ENCODE measurements around the gene ATF7.
"Not testable (repeated sequence)": the region's sequence is repeated elsewhere in the genome, so short reads cannot be mapped to it uniquely, and the experiment has no call there.

ATF7 gene

GRCh38 chr12:53499266-53500141 lies 126.7 kb downstream of the ATF7 start, which contains the start of gene MAP3K12:
Gene MAP3K12, minus strand, starts transcription at chr12:53499458. Its CDS starts 12,067 bp downstream, at chr12:53487391.
- peak; percentile 90 for DNase-seq

DNA sequence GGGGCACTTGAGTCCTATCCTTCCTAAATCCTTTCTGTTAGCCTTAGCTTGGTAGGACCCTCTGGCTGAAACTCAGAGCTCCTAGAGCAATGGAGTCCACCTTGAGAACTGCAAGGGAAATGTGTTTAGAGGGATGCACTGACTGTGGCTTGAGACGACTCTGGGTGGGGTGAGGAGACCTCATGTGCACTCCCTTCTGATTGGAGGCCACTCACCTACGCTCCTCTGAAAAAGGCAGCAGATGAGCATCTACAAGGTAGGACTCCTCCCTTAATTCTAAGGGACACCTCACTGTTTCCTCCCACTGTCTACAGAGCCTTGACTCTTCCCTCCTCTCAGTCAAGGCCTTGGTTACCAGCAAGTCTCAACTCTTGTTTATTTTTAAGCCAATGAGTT lies 127.9 kb downstream of the ATF7 start:
- DNase-seq = no peak

GRCh38 chr12:53497461-53497860 lies 128.7 kb downstream of the ATF7 start:
- no peak for DNase-seq

DNA sequence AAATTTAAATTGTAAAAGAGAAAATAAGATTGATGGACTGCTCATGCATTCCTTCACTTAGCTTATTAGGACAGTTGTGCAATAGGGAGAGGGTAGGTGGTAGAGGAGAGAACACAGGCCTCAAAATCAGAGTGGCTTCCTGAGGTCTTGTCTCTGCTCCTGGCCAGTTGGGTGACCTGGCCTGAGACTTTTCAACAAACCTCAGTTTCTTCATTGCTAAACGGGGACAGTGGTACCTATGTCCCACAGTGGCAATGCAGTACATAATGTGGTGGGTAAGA lies 129.5 kb downstream of the ATF7 start:
- no peak for DNase-seq

DNA sequence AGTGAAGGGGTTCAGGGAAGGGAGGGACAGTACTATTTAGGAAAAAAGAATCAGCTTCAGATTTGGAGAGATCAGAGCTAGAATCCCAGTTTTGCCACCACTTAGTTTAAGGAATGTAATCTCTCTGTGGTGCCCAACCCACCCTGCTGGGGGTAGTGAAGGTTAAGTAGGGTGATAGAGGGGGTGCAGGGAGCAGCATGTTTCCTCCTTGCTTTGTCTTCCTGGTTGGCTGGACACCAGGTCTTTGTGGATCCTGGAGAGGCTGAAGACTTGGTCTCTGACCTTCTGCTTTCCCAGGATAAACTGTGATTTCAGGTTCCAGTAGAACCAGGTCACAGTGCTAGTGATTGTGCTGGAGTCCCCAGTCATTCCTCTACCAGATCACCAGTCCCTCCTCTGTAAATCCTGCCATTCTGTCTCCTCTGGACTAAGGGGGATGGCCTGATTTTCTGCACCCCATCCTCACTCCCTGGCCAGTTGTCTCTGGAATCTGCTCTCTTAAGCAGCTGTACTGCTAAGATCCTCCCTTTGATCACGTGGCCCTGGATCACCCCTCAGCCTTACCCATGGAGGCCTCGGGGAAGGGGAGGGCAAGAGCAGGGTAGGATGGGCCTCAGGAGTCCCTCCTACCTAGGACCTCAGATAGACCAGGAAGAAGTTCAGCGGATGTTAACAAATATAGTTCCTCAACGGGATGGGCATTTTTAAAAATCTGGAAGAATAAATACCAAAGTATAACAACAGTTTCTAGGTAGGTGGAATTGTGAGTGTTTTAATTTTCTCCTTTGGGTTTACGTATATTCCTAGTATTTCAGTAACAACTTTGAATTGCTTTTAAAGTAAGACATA lies 130.1 kb downstream of the ATF7 start:
- no peak for DNase-seq

GRCh38 chr12:53493610-53494391 lies 132.4 kb downstream of the ATF7 start:
- no peak for DNase-seq

DNA sequence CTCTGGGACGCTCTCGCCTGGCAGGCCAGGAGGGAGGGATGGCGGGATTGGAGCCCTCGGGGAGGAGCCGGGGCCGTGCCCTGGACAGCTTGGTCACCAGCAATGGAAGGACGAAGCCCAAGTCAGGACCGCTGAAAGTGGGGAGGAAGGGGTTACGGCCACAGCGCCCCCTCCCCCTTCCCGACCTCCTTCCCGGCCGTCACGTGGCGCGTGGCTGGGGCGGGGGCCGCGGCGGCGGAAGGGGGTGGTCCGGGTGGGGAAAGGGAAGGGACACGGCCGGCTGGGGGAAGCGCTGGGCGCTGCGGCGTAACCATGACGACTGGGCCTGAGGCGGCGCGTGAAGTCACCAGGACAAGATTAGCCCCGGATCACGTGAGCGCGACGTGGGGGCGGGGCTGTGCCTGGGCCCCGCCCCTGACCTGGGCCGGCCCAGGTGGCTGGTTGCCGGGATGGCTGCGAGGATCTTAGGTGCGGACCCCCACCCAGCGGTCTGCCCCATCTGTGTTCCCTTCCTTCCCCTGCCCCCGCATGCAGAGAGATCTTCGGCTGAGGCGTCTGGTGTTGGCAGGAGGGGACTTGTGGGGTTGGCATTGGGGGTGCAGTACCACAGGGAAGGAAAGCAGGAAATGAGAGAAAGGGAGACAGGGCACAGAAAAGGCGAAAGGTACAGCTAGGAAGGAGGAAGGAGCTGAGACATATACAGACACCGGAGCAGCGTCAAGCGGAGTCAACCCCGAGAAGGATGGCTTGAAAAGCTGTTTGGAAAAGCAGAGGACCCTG lies 133.2 kb downstream of the ATF7 start:
- peak; percentile 93 for DNase-seq

DNA sequence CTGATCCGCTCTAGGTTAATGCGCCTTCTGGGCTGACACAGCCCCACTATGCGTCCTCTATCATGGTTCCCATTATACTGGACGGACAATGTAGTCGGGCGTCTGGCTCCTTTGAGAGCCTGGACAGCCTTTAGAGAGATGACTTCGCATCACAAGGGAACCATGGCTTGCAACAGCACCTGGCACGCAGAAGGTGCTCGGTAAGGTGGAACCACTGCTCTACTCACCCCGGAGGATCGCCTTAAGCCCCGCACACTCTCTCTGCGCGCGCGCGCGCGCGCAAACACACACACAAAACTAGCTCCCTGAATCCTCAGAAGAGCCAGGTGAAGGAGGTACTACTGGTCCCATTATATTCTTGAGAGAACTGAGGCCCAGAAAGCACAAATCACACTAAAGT lies 134.0 kb downstream of the ATF7 start:
- DNase-seq = no peak

DNA sequence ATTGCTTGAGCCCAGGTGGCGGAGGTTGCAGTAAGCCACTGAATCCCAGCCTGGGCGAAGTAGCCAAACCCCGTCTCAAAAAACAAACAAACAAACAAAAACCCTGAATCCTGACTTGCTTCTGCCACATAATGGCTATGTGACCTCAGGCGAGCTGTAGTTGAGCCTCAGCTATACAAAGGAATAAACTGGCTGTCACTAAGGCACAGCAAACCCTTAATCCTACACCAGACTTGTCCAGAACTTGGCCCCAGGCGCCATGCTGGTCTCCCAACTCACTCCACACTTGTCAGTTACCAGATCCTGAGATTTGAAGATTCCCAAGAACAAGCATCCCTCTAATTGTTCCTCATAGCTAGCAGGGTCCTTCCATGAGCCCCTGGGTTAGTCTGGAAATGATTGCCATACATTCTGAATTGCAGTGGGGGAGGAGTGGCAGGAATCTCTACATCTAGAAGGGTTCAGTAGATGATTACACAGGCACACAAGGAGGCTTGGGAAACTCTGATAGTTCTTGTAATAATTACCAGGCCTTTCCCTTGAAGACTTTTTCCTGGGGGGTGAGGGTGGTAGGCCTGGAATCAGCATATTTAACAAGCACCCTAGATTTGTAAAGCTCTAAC lies 136.8 kb downstream of the ATF7 start:
- no peak for DNase-seq

- no peak for DNase-seq
Measured at GRCh38 chr12:53486736-53487487, 139.3 kb downstream of the ATF7 start.

DNA sequence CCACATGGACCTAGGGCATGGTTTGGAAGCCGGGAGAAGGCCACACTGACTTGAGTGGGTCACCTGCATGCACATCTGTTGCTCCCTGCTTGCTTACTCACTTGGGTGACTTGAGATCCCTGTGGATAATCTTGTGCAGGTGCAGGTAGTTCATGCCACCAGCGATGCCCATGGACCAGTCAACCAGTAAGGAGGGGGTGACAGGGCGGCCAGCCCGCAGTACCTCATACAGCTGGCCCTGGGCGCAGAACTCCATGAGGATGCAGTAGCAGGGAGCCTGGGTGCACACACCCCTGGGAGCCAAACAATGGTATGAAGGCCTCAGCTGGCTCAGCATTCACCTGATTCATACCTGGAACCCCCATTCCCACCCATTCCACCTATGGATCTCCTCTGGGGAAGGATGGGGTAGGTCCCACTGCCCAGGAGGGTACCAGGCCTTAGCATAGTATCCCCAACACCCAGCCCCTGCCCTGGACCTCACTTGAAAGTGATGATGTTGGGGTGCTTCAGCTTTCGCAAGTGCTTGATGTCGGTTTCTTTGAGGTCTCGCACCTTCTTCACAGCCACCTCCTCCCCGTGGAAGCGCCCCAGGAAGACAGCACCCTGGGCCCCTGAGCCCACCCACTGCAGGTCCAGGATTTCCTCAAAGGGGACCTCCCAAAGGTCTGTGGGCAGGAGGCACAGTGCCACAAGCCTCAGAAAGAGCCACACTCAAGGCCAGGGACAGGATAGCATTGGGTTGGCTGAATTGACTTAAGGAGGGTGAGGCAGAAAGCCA lies 140.0 kb downstream of the ATF7 start:
- DNase-seq = no peak

GRCh38 chr12:53484686-53485575 lies 141.3 kb downstream of the ATF7 start:
- DNase-seq = no peak

- DNase-seq = no peak
Measured at GRCh38 chr12:53483979-53484377, 142.2 kb downstream of the ATF7 start.

DNA sequence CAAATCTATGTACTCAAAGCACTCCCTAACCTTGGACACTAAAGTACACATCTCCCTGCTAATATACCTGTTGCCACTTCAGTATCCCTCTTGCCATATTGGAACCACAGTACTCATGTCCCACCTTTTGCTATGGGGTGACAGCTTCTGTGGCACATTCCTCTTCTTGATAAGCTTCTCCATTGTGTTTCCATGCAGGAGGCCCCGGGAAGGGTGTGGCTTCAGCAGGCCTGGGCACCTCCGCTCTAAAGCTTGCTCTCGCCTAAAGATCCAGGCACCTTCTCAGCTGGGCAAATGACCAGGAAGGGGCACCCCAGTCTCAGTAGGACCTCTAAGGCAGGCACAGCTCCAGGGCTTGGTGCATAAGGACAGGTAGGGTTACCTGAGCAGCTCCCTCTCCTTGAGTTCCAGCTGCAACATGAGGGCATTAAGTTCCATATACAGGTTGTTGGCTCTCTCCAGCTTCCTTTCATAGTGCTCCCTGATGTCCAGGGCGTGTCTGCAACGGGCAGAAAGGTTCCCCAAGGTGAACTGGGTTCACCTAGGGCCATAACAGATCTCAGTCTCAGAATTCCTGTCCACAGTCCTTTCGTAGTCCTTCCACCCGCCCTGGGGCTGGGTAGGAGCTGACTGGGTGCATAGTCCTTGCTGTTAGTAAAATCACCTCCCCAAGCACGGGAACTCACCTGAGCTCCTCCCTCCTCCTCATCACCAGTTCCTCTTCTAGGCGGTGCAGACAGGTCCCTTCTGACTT lies 142.8 kb downstream of the ATF7 start:
- no peak for DNase-seq

- DNase-seq = no peak
Measured at GRCh38 chr12:53482626-53483168, 143.5 kb downstream of the ATF7 start.

- DNase-seq = no peak
Measured at GRCh38 chr12:53481939-53482586, 144.1 kb downstream of the ATF7 start.

DNA sequence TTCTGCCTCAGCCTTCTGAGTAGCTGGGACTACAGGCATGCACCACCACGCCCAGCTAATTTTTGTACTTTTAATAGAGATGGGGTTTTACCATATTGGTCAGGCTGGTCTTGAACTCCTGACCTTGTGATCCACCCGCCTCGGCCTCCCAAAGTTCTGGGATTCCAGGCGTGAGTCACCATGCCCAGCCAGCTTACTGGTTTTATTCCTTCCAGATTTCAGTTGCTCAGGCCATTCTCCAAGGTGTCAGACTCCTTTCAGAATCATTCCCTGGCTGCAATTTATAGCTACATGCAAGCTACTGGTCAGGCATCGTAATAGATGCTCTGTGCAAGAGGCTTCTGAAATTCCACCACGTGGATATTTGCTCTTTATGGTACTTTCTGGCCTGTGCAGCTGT lies 144.7 kb downstream of the ATF7 start:
- not testable (repeated sequence) for DNase-seq
